Bronchial epithelial cell (primary cell): Measurements from ENCODE around the gene FMN1. TPM values are rescaled to one million over a fixed set of nuclear protein-coding genes. Genes with fewer than 3 reads are reported as not detected.
A peak's percentile ranks its signal among the peaks of the same experiment; 100 is the strongest.

Source experiments
- DNase-seq: peaks from one replicate; pipeline ENCODE4 v3.0.0-alpha.2; 2010; ENCODE audit warnings: low read depth
- FAIRE-seq: peaks from 2 replicates; lab custom pipeline; 2011; peaks lifted over from hg19 to GRCh38; lab: Jason Lieb, UNC
- H3K27me3 ChIP-seq: 2 replicates; pipeline ENCODE4 v1.5.1; 2011; ENCODE audit warnings: low read length; ENCODE audit not compliant: control insufficient read depth, insufficient read depth
- H3K36me3 ChIP-seq: 2 replicates; pipeline ENCODE4 v1.5.1; 2011; ENCODE audit warnings: low read length; ENCODE audit not compliant: control insufficient read depth, insufficient read depth
- H3K4me3 ChIP-seq: 2 replicates; pipeline ENCODE4 v1.5.1; 2011; ENCODE audit warnings: mild to moderate bottlenecking, low read depth, low read length, control low read depth
- CTCF ChIP-seq: IDR thresholded peaks from 2 replicates; pipeline ENCODE4 v1.5.1; 2011; ENCODE audit warnings: mild to moderate bottlenecking, moderate library complexity, low read length, control low read depth, inconsistent platforms; ENCODE audit not compliant: insufficient read depth, severe bottlenecking
- total RNA-seq: library from RNA; depleted of rRNA; stranded (reverse); fragments of >200 nt; gene quantifications from 2 replicates; pipeline ENCODE4 v1.2.1, GENCODE V29; 2014

The FMN1 gene
- total RNA-seq, 1 donor from 2014 or later: 1.6 TPM

GRCh38 chr15:32822739-32823138 lies 371.8 kb downstream of the FMN1 start:
- no peaks in the 10 kb centered on the region for H3K27me3 ChIP-seq
- H3K36me3 ChIP-seq: no peaks in the 10 kb centered on the region
- FAIRE-seq (no peak), DNase-seq (no peak)
- no peak overlapping the region for H3K4me3 ChIP-seq
- TF ChIP-seq CTCF: no peak

GRCh38 chr15:32819448-32819847 lies 375.1 kb downstream of the FMN1 start:
- Histone ChIP-seq H3K36me3 (no peaks in the 10 kb centered on the region), H3K27me3 (no peaks in the 10 kb centered on the region), H3K4me3 (no peak overlapping the region)
- FAIRE-seq (no peak), DNase-seq (no peak)
- TF ChIP-seq CTCF: no peak

GRCh38 chr15:32818758-32819447 lies 375.6 kb downstream of the FMN1 start:
- DNase-seq: no peak
- H3K27me3 ChIP-seq: no peaks in the 10 kb centered on the region
- FAIRE-seq: no peak
- no peak overlapping the region for H3K4me3 ChIP-seq
- no peak for TF ChIP-seq CTCF
- H3K36me3 ChIP-seq: no peaks in the 10 kb centered on the region

GRCh38 chr15:32817577-32817976 lies 376.9 kb downstream of the FMN1 start:
- Histone ChIP-seq H3K4me3 (no peak overlapping the region), H3K36me3 (no peaks in the 10 kb centered on the region), H3K27me3 (no peaks in the 10 kb centered on the region)
- DNase-seq (no peak), FAIRE-seq (no peak)
- no peak for TF ChIP-seq CTCF

- no peak for FAIRE-seq
- DNase-seq: no peak
- Histone ChIP-seq H3K4me3 (no peak overlapping the region), H3K27me3 (no peaks in the 10 kb centered on the region), H3K36me3 (no peaks in the 10 kb centered on the region)
- no peak for TF ChIP-seq CTCF
These were observed 387.2 kb downstream of the FMN1 start for GRCh38 chr15:32807331-32807730.

- DNase-seq (peak; percentile 58), FAIRE-seq (no peak)
- Histone ChIP-seq H3K36me3 (no peaks in the 10 kb centered on the region), H3K4me3 (no peak overlapping the region), H3K27me3 (no peaks in the 10 kb centered on the region)
- TF ChIP-seq CTCF: no peak
These were observed 390.9 kb downstream of the FMN1 start for GRCh38 chr15:32803631-32804030.
